ENCODE data around the gene HYAL1.

DNA sequence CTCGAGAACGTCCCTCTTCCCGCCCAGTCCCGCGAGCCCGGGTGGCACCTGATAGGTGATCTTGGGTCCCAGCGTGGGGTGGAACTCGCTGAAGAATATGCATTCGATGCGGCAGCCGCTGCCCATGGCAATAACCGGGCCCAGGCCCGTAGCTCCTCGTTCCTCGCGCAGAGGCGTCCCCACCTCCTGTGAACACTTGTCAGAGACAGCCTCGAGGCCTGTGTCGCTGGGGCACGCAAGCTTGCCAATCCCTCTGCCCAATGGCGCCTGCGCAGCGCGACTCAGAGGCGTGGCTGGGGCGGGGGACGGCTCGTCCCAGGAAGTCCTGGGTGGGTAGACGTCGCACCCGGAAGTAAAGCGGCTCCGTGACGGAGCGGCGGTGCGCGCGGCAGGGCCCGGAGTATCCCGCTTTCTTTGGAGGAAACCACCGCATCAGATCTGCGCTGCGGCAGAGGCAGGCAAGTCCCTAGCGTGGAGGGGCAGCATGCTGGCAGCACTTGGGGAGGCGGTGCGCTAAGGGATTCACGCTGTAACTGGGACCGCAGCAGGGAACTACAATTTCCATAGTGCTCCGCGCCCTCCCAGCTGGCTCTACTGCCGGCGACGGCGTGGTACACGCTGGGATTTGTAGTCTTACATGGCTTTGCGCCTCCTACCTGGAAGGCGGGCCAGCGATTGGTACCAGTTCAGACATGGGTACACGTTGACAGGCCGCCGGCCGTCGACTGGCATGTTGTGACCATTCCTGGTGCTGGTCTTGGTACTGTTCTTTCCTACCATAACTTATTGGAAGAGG, 47.4 kb upstream of the HYAL1 start, which contains the start of the genes CYB561D2 and NPRL2:
- TF ChIP-seq POLR2A (IDR thresholded peaks at IDR 0.05): peak; percentile 91
- TF ChIP-seq, protein P1, sequence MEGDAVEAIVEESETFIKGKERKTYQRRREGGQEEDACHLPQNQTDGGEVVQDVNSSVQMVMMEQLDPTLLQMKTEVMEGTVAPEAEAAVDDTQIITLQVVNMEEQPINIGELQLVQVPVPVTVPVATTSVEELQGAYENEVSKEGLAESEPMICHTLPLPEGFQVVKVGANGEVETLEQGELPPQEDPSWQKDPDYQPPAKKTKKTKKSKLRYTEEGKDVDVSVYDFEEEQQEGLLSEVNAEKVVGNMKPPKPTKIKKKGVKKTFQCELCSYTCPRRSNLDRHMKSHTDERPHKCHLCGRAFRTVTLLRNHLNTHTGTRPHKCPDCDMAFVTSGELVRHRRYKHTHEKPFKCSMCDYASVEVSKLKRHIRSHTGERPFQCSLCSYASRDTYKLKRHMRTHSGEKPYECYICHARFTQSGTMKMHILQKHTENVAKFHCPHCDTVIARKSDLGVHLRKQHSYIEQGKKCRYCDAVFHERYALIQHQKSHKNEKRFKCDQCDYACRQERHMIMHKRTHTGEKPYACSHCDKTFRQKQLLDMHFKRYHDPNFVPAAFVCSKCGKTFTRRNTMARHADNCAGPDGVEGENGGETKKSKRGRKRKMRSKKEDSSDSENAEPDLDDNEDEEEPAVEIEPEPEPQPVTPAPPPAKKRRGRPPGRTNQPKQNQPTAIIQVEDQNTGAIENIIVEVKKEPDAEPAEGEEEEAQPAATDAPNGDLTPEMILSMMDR (IDR thresholded peaks at IDR 0.05): peak in 1 of 4 experiments; percentile 19
- peak; percentile 97 for TF ChIP-seq POLR2AphosphoS5 (IDR thresholded peaks at IDR 0.05)

Measured in prostate gland (tissue), 2 donors.